Panc1 (cell line): ENCODE measurements around the gene GLIPR1L2. TPM values are rescaled to one million over a fixed set of nuclear protein-coding genes. Genes with fewer than 3 reads are reported as not detected.
"Not testable (repeated sequence)": the region's sequence is repeated elsewhere in the genome, so short reads cannot be mapped to it uniquely, and the experiment has no call there.

Experiments
- ATAC-seq: fragments of 200-7000 bp; cut with Tn5 transposase; 2 replicates; pipeline ENCODE4 v1.9.1; 2020; ENCODE audit warnings: mild to moderate bottlenecking, moderate library complexity
- BruUV-seq: library from RNA; stranded (reverse); fragments of 400-500 nt; replicated peaks from 2 replicates; lab custom pipeline; 2021; lab: Mats Ljungman, UMichigan
- CTCF ChIA-PET: fragments of 300-600 bp; sonication (Branson Sonifier 250); formaldehyde crosslinking; loops from one replicate; lab custom pipeline; 2022; ENCODE audit warnings: antibody characterized with exemption; lab: Charles Lee
- POLR2A ChIA-PET: fragments of 300-600 bp; sonication (Branson Sonifier 250); formaldehyde crosslinking; loops from one replicate; lab custom pipeline; 2022; ENCODE audit warnings: antibody characterized with exemption; lab: Charles Lee
- DNase-seq: peaks from one replicate; pipeline ENCODE4 v3.0.0-alpha.2; 2010; ENCODE audit warnings: low read depth, low spot score
- H3K27ac ChIP-seq: 2 replicates; pipeline ENCODE4 v1.5.1; 2011; ENCODE audit warnings: mild to moderate bottlenecking, low read length, inconsistent platforms
- H3K27me3 ChIP-seq: fragments of 200-500 bp; sonication (Bioruptor generic); 2 replicates; pipeline ENCODE4 v1.6.0; 2014; ENCODE audit warnings: low read length, inconsistent platforms; ENCODE audit not compliant: control insufficient read depth, insufficient read depth
- H3K36me3 ChIP-seq: fragments of 200-500 bp; sonication (Bioruptor generic); 2 replicates; pipeline ENCODE4 v1.5.1; 2014; ENCODE audit warnings: inconsistent platforms, mild to moderate bottlenecking, low read length, moderate library complexity; ENCODE audit not compliant: control insufficient read depth, insufficient read depth
- H3K4me1 ChIP-seq: 2 replicates; pipeline ENCODE4 v1.5.1; 2011; ENCODE audit warnings: inconsistent platforms, mild to moderate bottlenecking, low read length, moderate library complexity; ENCODE audit not compliant: control insufficient read depth, insufficient read depth
- H3K4me3 ChIP-seq, 2 experiments: 2 replicates each; pipeline ENCODE4 v1.5.1; 2011 to 2012; ENCODE audit warnings: low read depth in 2 of 2, low read length in 2 of 2, mild to moderate bottlenecking in 2 of 2, inconsistent platforms in 1 of 2, moderate library complexity in 1 of 2
- H3K9me3 ChIP-seq: fragments of 200-500 bp; sonication (Bioruptor generic); 2 replicates; pipeline ENCODE4 v1.5.1; 2014; ENCODE audit warnings: low read depth, mild to moderate bottlenecking, inconsistent platforms, low read length, moderate library complexity; ENCODE audit not compliant: control insufficient read depth, insufficient read depth
- POLR2AphosphoS5 ChIP-seq: IDR thresholded peaks from 2 replicates; pipeline ENCODE4 v1.6.1; 2012; ENCODE audit warnings: mild to moderate bottlenecking, low read depth, low read length, moderate library complexity
- REST ChIP-seq, 2 experiments: IDR thresholded peaks; 2 replicates each; pipeline ENCODE4 v1.6.1; 2011 to 2012; ENCODE audit warnings: low read depth in 2 of 2, control low read depth in 1 of 2, low read length in 1 of 2, mild to moderate bottlenecking in 1 of 2, moderate library complexity in 1 of 2; ENCODE audit not compliant: insufficient read depth in 1 of 2
- SIN3A ChIP-seq: IDR thresholded peaks from 2 replicates; pipeline ENCODE4 v1.6.1; 2012; ENCODE audit warnings: low read depth, mild to moderate bottlenecking, low read length, moderate library complexity, borderline replicate concordance; ENCODE audit not compliant: insufficient read depth
- TCF7L2 ChIP-seq: IDR thresholded peaks from 2 replicates; pipeline ENCODE4 v1.6.1; 2011; ENCODE audit warnings: mild to moderate bottlenecking, low read depth, low read length, inconsistent platforms
- in situ Hi-C: cut with HindIII; loops from 2 replicates; pipeline ENCODE4 v1.10.0; 2016; ENCODE audit warnings: low sequenced_read_pairs, low pct_unique_long_range_greater_than_20kb
- intact Hi-C: fragments of 100-400 bp; cut with micrococcal nuclease; formaldehyde crosslinking; loops from one replicate; pipeline ENCODE4 v1.10.0; 2022; ENCODE audit not compliant: unreplicated experiment
- total RNA-seq: library from RNA; stranded (reverse); gene quantifications from one replicate; pipeline ENCODE4 v1.2.1, GENCODE V29; 2021; ENCODE audit not compliant: unreplicated experiment
- TF ChIP-seq, protein P1 (sequence below): fragments of 450-650 bp; IDR thresholded peaks from 2 replicates; pipeline ENCODE4 v1.5.1; 2017; ENCODE audit warnings: mild to moderate bottlenecking

GLIPR1L2 gene
- total RNA-seq, 1 experiment from 2014 or later: 0.72 TPM

GRCh38 chr12:75445137-75445507 is 54.2 kb downstream of the GLIPR1L2 start:
- CTCF ChIA-PET, POLR2A ChIA-PET, H3K36me3 ChIP-seq, ATAC-seq, H3K27me3 ChIP-seq, H3K4me3 ChIP-seq, H3K27ac ChIP-seq, H3K9me3 ChIP-seq, intact Hi-C loops, H3K4me1 ChIP-seq, DNase-seq, BruUV-seq, in situ Hi-C loops: not testable (repeated sequence)

GRCh38 chr12:75446857-75447256 is 56.0 kb downstream of the GLIPR1L2 start:
- H3K36me3 ChIP-seq: no peaks in the 10 kb centered on the region
- DNase-seq: no peak
- TF ChIP-seq TCF7L2 (no peak), POLR2AphosphoS5 (no peak), REST (IDR thresholded peaks at IDR 0.05; ENCODE audit: insufficient read depth in 1 of 2, low read depth in 2 of 2, low read length in 1 of 2) (no peak), SIN3A (no peak)
- TF ChIP-seq, protein P1, sequence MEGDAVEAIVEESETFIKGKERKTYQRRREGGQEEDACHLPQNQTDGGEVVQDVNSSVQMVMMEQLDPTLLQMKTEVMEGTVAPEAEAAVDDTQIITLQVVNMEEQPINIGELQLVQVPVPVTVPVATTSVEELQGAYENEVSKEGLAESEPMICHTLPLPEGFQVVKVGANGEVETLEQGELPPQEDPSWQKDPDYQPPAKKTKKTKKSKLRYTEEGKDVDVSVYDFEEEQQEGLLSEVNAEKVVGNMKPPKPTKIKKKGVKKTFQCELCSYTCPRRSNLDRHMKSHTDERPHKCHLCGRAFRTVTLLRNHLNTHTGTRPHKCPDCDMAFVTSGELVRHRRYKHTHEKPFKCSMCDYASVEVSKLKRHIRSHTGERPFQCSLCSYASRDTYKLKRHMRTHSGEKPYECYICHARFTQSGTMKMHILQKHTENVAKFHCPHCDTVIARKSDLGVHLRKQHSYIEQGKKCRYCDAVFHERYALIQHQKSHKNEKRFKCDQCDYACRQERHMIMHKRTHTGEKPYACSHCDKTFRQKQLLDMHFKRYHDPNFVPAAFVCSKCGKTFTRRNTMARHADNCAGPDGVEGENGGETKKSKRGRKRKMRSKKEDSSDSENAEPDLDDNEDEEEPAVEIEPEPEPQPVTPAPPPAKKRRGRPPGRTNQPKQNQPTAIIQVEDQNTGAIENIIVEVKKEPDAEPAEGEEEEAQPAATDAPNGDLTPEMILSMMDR: no peak
- no peaks in the 10 kb centered on the region for H3K9me3 ChIP-seq
- BruUV-seq: no TSS peak
- H3K4me3 ChIP-seq: no peak overlapping the region
- H3K27me3 ChIP-seq: no peaks in the 10 kb centered on the region
- ATAC-seq: no peak
- no peaks in the 10 kb centered on the region for H3K4me1 ChIP-seq
- POLR2A ChIA-PET: no interaction called here
- in situ Hi-C loops: no loop called here
- no peak overlapping the region for H3K27ac ChIP-seq
- intact Hi-C loops: no loop called here
- CTCF ChIA-PET: no interaction called here

DNA sequence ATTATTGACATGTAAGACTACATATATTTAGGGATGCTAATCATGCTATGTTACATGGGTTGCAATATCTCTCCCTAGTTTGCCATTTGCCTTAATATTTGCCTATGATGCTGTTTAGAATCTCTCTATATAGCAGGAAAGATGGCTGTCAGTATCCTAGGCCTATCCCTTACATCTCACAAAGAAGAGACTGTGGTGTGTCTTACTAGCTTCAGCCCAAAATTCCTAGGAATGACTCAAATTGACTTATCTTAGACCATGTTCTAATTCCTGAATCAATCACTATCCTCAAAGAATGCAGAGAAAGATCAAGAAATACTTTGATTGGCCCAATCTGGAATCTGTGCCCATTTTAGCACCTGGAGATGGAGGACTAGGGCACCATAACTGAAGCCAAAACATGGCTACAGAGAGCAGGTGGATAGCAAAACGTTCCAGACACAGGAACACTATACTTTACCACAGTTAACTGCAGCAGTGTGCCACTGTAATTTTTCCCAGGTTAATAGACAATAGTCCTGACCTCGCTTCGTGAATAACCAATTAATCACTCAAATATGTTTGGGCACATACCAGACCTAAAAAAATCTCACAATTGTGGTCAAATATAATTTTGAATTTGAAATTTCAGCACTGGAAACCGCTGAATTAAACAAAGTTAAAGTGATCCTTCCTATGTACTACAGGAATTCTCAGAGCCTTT is 57.0 kb downstream of the GLIPR1L2 start:
- in situ Hi-C loops: no loop called here
- H3K27ac ChIP-seq: no peak overlapping the region
- CTCF ChIA-PET: no interaction called here
- no TSS peak for BruUV-seq
- H3K4me3 ChIP-seq: no peak overlapping the region
- H3K27me3 ChIP-seq: no peaks in the 10 kb centered on the region
- DNase-seq: no peak
- H3K9me3 ChIP-seq: no peaks in the 10 kb centered on the region
- POLR2A ChIA-PET: no interaction called here
- intact Hi-C loops: no loop called here
- H3K36me3 ChIP-seq: no peaks in the 10 kb centered on the region
- H3K4me1 ChIP-seq: no peaks in the 10 kb centered on the region
- ATAC-seq: no peak
- TF ChIP-seq, protein P1: no peak
- TF ChIP-seq POLR2AphosphoS5 (no peak), REST (IDR thresholded peaks at IDR 0.05; ENCODE audit: insufficient read depth in 1 of 2, low read depth in 2 of 2, low read length in 1 of 2) (no peak), TCF7L2 (no peak), SIN3A (no peak)
